SK-N-SH (cell line): Measurements from ENCODE around the gene EYA3. TPM values are rescaled to one million over a fixed set of nuclear protein-coding genes. Genes with fewer than 3 reads are reported as not detected.

Source experiments
- CTCF ChIA-PET: fragments of 300-600, 350-600 bp; formaldehyde crosslinking; extraction: SDS; loops from one replicate; lab custom pipeline; 2021; lab: Yijun Ruan, JAX
- POLR2A ChIA-PET: fragments of 350-600 bp; sonication (Branson Sonifier 250); formaldehyde crosslinking; extraction: SDS; loops from one replicate; lab custom pipeline; 2020; ENCODE audit warnings: antibody characterized with exemption, inconsistent platforms; lab: Yijun Ruan, JAX
- DNase-seq: peaks from one replicate; pipeline ENCODE4 v3.0.0; 2012
- H2AFZ ChIP-seq: fragments of 200-600 bp; sonication (generic); 2 replicates; pipeline ENCODE4 v1.8.1; 2016; ENCODE audit warnings: antibody characterized with exemption, mild to moderate bottlenecking, low read depth
- H3F3A ChIP-seq: fragments of 200-600 bp; sonication (generic); replicated peaks from 2 replicates; pipeline ENCODE3; 2016; ENCODE audit warnings: antibody characterized with exemption, mild to moderate bottlenecking; ENCODE audit not compliant: insufficient read depth
- H3K27ac ChIP-seq, 2 experiments: fragments of 200-500 bp in 1 of 2; fragments of 200-600 bp in 1 of 2; sonication (Bioruptor generic) in 1 of 2; sonication (generic), shearing (Covaris generic) in 1 of 2; 2 replicates each; pipeline versions ENCODE4 v1.5.1 to v1.6.1; 2014 to 2016; ENCODE audit warnings: low read depth in 2 of 2, inconsistent platforms in 1 of 2, low read length in 1 of 2, mild to moderate bottlenecking in 1 of 2, mixed read lengths in 1 of 2
- H3K27me3 ChIP-seq: fragments of 200-600 bp; sonication (generic), shearing (Covaris generic); 2 replicates; pipeline ENCODE4 v1.6.1; 2016; ENCODE audit warnings: mixed run types; ENCODE audit not compliant: insufficient read depth
- H3K36me3 ChIP-seq, 2 experiments: fragments of 200-500 bp in 1 of 2; fragments of 200-600 bp in 1 of 2; sonication (Bioruptor generic) in 1 of 2; sonication (generic) in 1 of 2; replicated peaks in 1 of 2; 2 replicates each; pipeline versions ENCODE3 to v1.5.1; 2014 to 2016; ENCODE audit warnings: low read length in 1 of 2, mild to moderate bottlenecking in 1 of 2; ENCODE audit not compliant: insufficient read depth in 2 of 2, control insufficient read depth in 1 of 2
- H3K4me1 ChIP-seq, 2 experiments: fragments of 200-500 bp in 1 of 2; fragments of 200-600 bp in 1 of 2; sonication (Bioruptor generic) in 1 of 2; sonication (generic), shearing (Covaris generic) in 1 of 2; 2 replicates each; pipeline versions ENCODE4 v1.5.1 to v1.6.1; 2014 to 2016; ENCODE audit warnings: low read depth in 1 of 2, low read length in 1 of 2, mixed run types in 1 of 2; ENCODE audit not compliant: insufficient read depth in 2 of 2, control insufficient read depth in 1 of 2
- H3K4me2 ChIP-seq: fragments of 200-600 bp; sonication (generic), shearing (Covaris generic); 2 replicates; pipeline ENCODE4 v1.6.1; 2017; ENCODE audit warnings: mixed run types
- H3K4me3 ChIP-seq, 2 experiments: fragments of 200-500 bp in 1 of 2; fragments of 200-600 bp in 1 of 2; sonication (Bioruptor generic) in 1 of 2; sonication (generic), shearing (Covaris generic) in 1 of 2; 2 replicates each; pipeline versions ENCODE4 v1.5.1 to v1.8.1; 2014 to 2016; ENCODE audit warnings: low read depth in 2 of 2, inconsistent platforms in 1 of 2, low read length in 1 of 2, mild to moderate bottlenecking in 1 of 2, mixed read lengths in 1 of 2, moderate library complexity in 1 of 2
- H3K79me2 ChIP-seq: fragments of 200-600 bp; sonication (generic); 2 replicates; pipeline ENCODE4 v1.8.1; 2017; ENCODE audit warnings: mild to moderate bottlenecking; ENCODE audit not compliant: insufficient read depth
- H3K9ac ChIP-seq: fragments of 200-600 bp; sonication (generic); 2 replicates; pipeline ENCODE4 v1.6.1; 2017; ENCODE audit warnings: mixed run types
- H3K9me2 ChIP-seq: fragments of 200-600 bp; sonication (generic); 2 replicates; pipeline ENCODE4 v1.6.1; 2017; ENCODE audit warnings: mixed run types
- H3K9me3 ChIP-seq: fragments of 200-600 bp; sonication (generic); 2 replicates; pipeline ENCODE4 v1.6.1; 2017; ENCODE audit warnings: mixed run types, mild to moderate bottlenecking, moderate library complexity
- H4K20me1 ChIP-seq: fragments of 200-600 bp; sonication (generic); 2 replicates; pipeline ENCODE4 v1.6.1; 2017; ENCODE audit warnings: mild to moderate bottlenecking, mixed run types; ENCODE audit not compliant: insufficient read depth
- CHD2 ChIP-seq: fragments of 150-350 bp; IDR thresholded peaks from 2 replicates; pipeline ENCODE4 v1.6.1; 2018; ENCODE audit warnings: low read length; ENCODE audit not compliant: partially characterized antibody
- ELF1 ChIP-seq: IDR thresholded peaks from 2 replicates; pipeline ENCODE4 v1.4.0; 2012
- EZH2phosphoT487 ChIP-seq: fragments of 200-600 bp; sonication (generic); IDR thresholded peaks from 2 replicates; pipeline ENCODE4 v1.6.1; 2017; ENCODE audit warnings: low read depth, mixed run types, mild to moderate bottlenecking, antibody characterized with exemption, moderate library complexity, borderline replicate concordance
- FOXJ3 ChIP-seq: sonication (generic); formaldehyde crosslinking; IDR thresholded peaks from 2 replicates; pipeline ENCODE4 v1.5.1; 2020; ENCODE audit warnings: mild to moderate bottlenecking, missing genetic modification reagents
- GATA2 ChIP-seq: sonication (generic); formaldehyde crosslinking; IDR thresholded peaks from 2 replicates; pipeline ENCODE4 v1.5.0; 2020; ENCODE audit warnings: mild to moderate bottlenecking, missing genetic modification reagents
- MXI1 ChIP-seq: IDR thresholded peaks from 2 replicates; pipeline ENCODE4 v1.6.1; 2012; ENCODE audit warnings: mild to moderate bottlenecking, low read depth, low read length, improper control_type of control experiment
- POLR2AphosphoS5 ChIP-seq: IDR thresholded peaks from 2 replicates; pipeline ENCODE4 v1.6.1; 2012; ENCODE audit warnings: low read depth, low read length
- RAD21 ChIP-seq: IDR thresholded peaks from 2 replicates; pipeline ENCODE4 v1.6.1; 2012; ENCODE audit warnings: mild to moderate bottlenecking, low read length
- RFX5 ChIP-seq: IDR thresholded peaks from 2 replicates; pipeline ENCODE4 v1.6.1; 2012; ENCODE audit warnings: mild to moderate bottlenecking, improper control_type of control experiment, low read length
- RXRA ChIP-seq: IDR thresholded peaks from 2 replicates; pipeline ENCODE4 v1.4.0; 2012; ENCODE audit warnings: low read depth, mild to moderate bottlenecking, borderline replicate concordance
- TAF1 ChIP-seq: IDR thresholded peaks from 2 replicates; pipeline ENCODE4 v1.6.1; 2012; ENCODE audit warnings: low read depth, mild to moderate bottlenecking, low read length, moderate library complexity, borderline replicate concordance
- TCF12 ChIP-seq: IDR thresholded peaks from 2 replicates; pipeline ENCODE4 v1.4.0; 2012
- TEAD4 ChIP-seq: IDR thresholded peaks from 2 replicates; pipeline ENCODE4 v1.4.0; 2012; ENCODE audit warnings: mild to moderate bottlenecking, borderline replicate concordance; ENCODE audit not compliant: insufficient read depth
- YY1 ChIP-seq: IDR thresholded peaks from 2 replicates; pipeline ENCODE4 v1.4.0; 2012; ENCODE audit warnings: low read depth, mild to moderate bottlenecking
- WGBS: methylation state at CpG from one replicate; pipeline ENCODE4 v1.1.6; 2017; ENCODE audit warnings: low lambda C conversion rate; 5-methylcytosine and 5-hydroxymethylcytosine counted together
- polyA plus RNA-seq, 3 experiments: library from polyadenylated mRNA; depleted of rRNA; stranded (reverse); fragments of >200 nt; gene quantifications; 2 replicates each; pipeline ENCODE4 v1.2.3, GENCODE V29; 2012
- TF ChIP-seq, protein P1 (sequence below): IDR thresholded peaks from 2 replicates; pipeline ENCODE4 v1.4.0; 2012; ENCODE audit warnings: low read depth
- TF ChIP-seq, protein P2 (sequence below): fragments of 150-350 bp; IDR thresholded peaks from 2 replicates; pipeline ENCODE4 v1.6.1; 2016; ENCODE audit warnings: mild to moderate bottlenecking, low read depth, low read length
- TF ChIP-seq, protein P3 (sequence below): IDR thresholded peaks from 2 replicates; pipeline ENCODE4 v1.4.0; 2012; ENCODE audit warnings: low read depth, borderline replicate concordance
- TF ChIP-seq, protein P4 (sequence below): IDR thresholded peaks from 2 replicates; pipeline ENCODE4; 2012
- TF ChIP-seq, protein P5 (sequence below): IDR thresholded peaks from 2 replicates; pipeline ENCODE4 v1.6.1; 2012; ENCODE audit warnings: mild to moderate bottlenecking, low read depth, low read length, moderate library complexity
- TF ChIP-seq, protein P6 (sequence below): fragments of 150-350 bp; IDR thresholded peaks from 2 replicates; pipeline ENCODE4 v1.6.1; 2017; ENCODE audit warnings: antibody characterized with exemption, low read length, low read depth, borderline replicate concordance

The EYA3 gene
- polyA plus RNA-seq, 1 of the 3 experiments (the other 2 are of a cell fraction), result 6.5 TPM

DNA sequence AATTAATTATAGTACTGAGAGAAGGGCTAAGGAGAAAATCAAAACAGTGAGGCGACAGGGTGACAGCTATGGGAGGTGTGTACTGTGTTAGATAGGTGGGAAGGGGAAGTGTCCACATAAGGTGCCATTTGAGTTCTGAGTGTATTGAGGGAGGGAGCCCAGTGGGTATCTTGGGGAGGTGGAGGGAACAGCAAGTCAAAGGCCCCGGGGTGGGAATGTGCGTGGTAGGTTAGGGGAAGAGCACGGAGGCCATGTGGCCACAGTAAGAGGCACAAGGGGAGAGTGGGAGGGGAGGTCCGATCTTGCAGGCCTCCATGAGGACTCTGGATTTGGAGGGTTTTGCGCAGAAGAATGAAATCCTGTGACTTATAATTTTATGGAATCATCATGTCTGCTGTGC, 131.6 kb downstream of the EYA3 start:
- Histone ChIP-seq H3K9ac (no peak overlapping the region), H3K27ac (no peak overlapping the region), H3K9me2 (no peaks in the 10 kb centered on the region), H3K27me3 (no peaks in the 10 kb centered on the region), H3K4me3 (no peak overlapping the region), H2AFZ (no peak overlapping the region), H3K36me3 (no peaks in the 10 kb centered on the region), H3K9me3 (no peaks in the 10 kb centered on the region), H3F3A (no peaks in the 10 kb centered on the region), H3K4me2 (no peak overlapping the region), H3K79me2 (no peaks in the 10 kb centered on the region), H4K20me1 (no peaks in the 10 kb centered on the region), H3K4me1 (no peaks in the 10 kb centered on the region; a peak in 1 of 4 replicates)
- POLR2A ChIA-PET, result no interaction called here
- no peak for DNase-seq
- CTCF ChIA-PET, result no interaction called here
- 80% methylated on average over 6 of the region's 6 CpGs for WGBS
- TF ChIP-seq CHD2, result no peak
- no peak for TF ChIP-seq EZH2phosphoT487
- TF ChIP-seq TAF1, result no peak
- no peak for TF ChIP-seq RXRA
- no peak for TF ChIP-seq ELF1
- no peak for TF ChIP-seq RAD21
- TF ChIP-seq FOXJ3 (CRISPR knock-in tag), result no peak
- TF ChIP-seq POLR2AphosphoS5, result no peak
- TF ChIP-seq TEAD4, result no peak
- TF ChIP-seq YY1, result no peak
- TF ChIP-seq, protein P1, sequence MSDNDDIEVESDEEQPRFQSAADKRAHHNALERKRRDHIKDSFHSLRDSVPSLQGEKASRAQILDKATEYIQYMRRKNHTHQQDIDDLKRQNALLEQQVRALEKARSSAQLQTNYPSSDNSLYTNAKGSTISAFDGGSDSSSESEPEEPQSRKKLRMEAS, result no peak
- TF ChIP-seq, protein P2, sequence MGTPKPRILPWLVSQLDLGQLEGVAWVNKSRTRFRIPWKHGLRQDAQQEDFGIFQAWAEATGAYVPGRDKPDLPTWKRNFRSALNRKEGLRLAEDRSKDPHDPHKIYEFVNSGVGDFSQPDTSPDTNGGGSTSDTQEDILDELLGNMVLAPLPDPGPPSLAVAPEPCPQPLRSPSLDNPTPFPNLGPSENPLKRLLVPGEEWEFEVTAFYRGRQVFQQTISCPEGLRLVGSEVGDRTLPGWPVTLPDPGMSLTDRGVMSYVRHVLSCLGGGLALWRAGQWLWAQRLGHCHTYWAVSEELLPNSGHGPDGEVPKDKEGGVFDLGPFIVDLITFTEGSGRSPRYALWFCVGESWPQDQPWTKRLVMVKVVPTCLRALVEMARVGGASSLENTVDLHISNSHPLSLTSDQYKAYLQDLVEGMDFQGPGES, result no peak
- TF ChIP-seq TCF12, result no peak
- TF ChIP-seq, protein P3, sequence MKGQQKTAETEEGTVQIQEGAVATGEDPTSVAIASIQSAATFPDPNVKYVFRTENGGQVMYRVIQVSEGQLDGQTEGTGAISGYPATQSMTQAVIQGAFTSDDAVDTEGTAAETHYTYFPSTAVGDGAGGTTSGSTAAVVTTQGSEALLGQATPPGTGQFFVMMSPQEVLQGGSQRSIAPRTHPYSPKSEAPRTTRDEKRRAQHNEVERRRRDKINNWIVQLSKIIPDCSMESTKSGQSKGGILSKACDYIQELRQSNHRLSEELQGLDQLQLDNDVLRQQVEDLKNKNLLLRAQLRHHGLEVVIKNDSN, result no peak
- TF ChIP-seq, protein P4, sequence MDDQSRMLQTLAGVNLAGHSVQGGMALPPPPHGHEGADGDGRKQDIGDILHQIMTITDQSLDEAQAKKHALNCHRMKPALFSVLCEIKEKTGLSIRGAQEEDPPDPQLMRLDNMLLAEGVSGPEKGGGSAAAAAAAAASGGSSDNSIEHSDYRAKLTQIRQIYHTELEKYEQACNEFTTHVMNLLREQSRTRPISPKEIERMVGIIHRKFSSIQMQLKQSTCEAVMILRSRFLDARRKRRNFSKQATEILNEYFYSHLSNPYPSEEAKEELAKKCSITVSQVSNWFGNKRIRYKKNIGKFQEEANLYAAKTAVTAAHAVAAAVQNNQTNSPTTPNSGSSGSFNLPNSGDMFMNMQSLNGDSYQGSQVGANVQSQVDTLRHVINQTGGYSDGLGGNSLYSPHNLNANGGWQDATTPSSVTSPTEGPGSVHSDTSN, result no peak
- TF ChIP-seq RFX5, result no peak

DNA sequence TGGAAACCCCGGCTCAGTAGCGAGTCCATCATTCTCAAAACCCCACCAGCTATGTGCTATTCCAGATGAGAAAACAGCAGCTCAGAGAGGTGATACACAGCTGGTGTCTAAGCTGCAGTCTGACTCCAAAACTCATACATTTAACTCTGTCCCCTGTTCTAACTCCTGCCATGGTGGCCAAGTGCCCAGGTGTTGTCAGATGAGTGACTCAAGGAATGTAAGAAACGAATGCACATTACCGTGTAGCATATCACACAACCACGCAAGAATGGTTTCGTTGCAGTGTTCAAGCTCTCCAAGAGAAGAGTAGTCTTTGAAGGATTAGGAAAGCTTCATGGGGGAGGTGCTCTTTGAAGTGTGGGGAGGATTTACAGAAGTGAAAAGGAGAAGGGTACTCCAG, 133.3 kb downstream of the EYA3 start:
- Histone ChIP-seq H3K4me3 (no peak overlapping the region), H3K9ac (no peak overlapping the region), H3K27ac (no peak overlapping the region), H3K9me2 (no peaks in the 10 kb centered on the region), H3K36me3 (no peaks in the 10 kb centered on the region), H4K20me1 (no peaks in the 10 kb centered on the region), H3F3A (no peaks in the 10 kb centered on the region), H3K79me2 (no peaks in the 10 kb centered on the region), H3K9me3 (no peaks in the 10 kb centered on the region), H3K4me1 (no peaks in the 10 kb centered on the region), H2AFZ (no peak overlapping the region), H3K27me3 (no peaks in the 10 kb centered on the region), H3K4me2 (no peak overlapping the region)
- ChIA-PET CTCF (interaction anchor here (1.6 kb wide), 1 partner anchor 97 kb away, joined by 4 read pairs; no protein-coding TSS in a partner anchor), POLR2A (no interaction called here)
- 67% methylated on average over 5 of the region's 6 CpGs for WGBS
- DNase-seq, result no peak
- TF ChIP-seq, protein P5, sequence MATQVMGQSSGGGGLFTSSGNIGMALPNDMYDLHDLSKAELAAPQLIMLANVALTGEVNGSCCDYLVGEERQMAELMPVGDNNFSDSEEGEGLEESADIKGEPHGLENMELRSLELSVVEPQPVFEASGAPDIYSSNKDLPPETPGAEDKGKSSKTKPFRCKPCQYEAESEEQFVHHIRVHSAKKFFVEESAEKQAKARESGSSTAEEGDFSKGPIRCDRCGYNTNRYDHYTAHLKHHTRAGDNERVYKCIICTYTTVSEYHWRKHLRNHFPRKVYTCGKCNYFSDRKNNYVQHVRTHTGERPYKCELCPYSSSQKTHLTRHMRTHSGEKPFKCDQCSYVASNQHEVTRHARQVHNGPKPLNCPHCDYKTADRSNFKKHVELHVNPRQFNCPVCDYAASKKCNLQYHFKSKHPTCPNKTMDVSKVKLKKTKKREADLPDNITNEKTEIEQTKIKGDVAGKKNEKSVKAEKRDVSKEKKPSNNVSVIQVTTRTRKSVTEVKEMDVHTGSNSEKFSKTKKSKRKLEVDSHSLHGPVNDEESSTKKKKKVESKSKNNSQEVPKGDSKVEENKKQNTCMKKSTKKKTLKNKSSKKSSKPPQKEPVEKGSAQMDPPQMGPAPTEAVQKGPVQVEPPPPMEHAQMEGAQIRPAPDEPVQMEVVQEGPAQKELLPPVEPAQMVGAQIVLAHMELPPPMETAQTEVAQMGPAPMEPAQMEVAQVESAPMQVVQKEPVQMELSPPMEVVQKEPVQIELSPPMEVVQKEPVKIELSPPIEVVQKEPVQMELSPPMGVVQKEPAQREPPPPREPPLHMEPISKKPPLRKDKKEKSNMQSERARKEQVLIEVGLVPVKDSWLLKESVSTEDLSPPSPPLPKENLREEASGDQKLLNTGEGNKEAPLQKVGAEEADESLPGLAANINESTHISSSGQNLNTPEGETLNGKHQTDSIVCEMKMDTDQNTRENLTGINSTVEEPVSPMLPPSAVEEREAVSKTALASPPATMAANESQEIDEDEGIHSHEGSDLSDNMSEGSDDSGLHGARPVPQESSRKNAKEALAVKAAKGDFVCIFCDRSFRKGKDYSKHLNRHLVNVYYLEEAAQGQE, result no peak
- no peak for TF ChIP-seq GATA2 (CRISPR knock-in tag)
- no peak for TF ChIP-seq RXRA
- no peak for TF ChIP-seq EZH2phosphoT487
- TF ChIP-seq, protein P6, sequence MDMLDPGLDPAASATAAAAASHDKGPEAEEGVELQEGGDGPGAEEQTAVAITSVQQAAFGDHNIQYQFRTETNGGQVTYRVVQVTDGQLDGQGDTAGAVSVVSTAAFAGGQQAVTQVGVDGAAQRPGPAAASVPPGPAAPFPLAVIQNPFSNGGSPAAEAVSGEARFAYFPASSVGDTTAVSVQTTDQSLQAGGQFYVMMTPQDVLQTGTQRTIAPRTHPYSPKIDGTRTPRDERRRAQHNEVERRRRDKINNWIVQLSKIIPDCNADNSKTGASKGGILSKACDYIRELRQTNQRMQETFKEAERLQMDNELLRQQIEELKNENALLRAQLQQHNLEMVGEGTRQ, result no peak
- no peak for TF ChIP-seq TAF1
- no peak for TF ChIP-seq RAD21
- no peak for TF ChIP-seq MXI1
- TF ChIP-seq TEAD4, result no peak
- no peak for TF ChIP-seq FOXJ3 (CRISPR knock-in tag)
